ENCODE data around the gene TANK.
"Not testable (repeated sequence)": the region's sequence is repeated elsewhere in the genome, so short reads cannot be mapped to it uniquely, and the experiment has no call there.

Gene TANK

DNA sequence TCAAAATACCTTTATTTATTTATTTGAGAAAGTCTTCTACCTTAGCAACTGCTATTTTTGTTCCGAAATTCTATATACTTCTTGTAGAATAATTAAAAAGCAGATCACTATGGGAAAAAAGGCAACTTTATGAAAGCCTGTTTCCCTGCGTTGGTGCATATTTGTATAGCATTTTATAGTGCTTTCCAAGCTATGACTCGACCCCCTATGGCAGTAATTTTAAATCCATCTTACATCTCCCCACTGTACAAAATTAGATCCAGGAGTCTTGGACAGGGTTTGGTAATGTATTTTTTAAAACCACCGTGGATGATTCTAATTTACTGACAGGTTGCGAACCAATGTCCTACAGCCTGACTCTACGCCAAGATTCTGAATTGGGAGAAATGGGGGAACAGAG lies 10.1 kb downstream of the TANK start:
- no peak for DNase-seq

DNA sequence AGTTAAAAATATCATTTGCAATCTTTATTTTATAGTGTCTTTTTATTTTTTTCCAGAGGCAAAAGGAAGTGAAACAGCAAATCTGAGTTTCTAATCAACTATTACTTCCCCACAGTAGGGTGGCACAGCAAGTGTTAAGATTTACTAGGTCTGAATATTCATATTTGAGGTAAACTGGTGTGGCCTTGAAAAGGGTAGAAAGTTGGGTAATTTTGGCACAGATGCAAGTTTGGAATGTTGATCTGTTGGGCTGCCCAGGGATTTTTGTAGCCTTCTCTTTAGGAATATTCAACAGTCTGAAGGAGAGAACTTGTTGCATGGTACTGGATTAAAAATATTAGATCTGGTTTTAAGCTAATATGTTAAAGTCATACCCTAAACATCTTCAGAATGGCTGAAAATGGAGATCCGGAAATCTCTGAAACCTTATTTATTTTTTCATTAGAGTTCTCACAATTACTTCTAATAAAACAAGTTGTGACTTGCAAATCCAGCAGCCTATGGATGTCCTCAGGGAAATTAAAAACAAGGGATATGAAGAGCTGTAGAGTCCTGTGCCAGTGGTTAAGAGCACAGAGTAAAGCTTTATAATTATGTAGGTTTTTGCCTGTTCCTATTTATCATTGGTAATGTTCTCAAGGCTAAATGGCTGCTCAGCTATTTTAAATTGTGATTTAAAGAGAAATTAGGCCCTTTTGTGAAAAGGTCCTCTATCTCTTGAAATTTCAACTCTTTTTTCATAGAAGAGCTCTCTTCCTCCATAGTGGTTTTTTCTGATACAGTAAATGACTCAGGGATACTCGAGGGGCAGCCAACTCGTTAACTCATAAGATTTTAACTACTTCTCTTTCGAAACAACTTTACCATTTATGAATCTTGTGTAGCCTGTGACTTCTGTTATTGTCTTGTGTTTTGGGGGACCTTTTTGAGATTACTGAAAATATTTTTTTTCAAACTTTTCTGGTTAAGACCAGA lies 11.0 kb downstream of the TANK start:
- peak; percentile 84 for DNase-seq

GRCh38 chr2:161172901-161173540 lies 12.8 kb downstream of the TANK start:
- DNase-seq: no peak

DNA sequence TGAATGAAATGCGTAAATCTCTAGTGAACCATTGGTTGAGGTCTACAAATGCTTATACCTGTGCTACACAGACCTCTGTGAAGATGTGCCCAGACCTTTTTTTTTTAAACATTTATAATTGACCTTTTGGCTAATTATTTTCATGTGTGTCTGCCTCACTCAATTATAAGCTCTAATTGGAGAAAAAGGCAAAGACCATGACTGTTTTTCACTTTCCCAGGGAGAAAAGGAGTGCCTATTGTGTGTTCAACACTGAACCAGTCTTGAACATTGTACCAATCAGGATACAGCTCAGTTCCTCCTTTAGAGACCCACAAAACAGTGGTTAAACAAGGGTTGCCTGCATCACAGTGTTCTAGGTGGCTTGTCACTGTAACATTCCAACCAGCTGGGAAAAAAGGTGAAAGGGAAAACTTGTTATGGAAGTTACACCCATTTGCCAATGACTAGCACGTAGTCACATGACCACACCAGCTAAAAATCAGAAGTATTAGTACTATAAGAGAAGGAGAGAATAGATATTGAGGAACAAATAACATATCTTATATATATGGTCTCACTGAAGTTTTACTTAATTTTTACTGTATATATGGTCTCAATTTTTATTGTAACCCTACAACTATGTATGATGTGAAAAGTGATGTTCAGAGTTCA lies 13.4 kb downstream of the TANK start:
- DNase-seq: no peak

- DNase-seq: no peak
Observed at GRCh38 chr2:161177969-161178368, 17.7 kb downstream of the TANK start.

DNA sequence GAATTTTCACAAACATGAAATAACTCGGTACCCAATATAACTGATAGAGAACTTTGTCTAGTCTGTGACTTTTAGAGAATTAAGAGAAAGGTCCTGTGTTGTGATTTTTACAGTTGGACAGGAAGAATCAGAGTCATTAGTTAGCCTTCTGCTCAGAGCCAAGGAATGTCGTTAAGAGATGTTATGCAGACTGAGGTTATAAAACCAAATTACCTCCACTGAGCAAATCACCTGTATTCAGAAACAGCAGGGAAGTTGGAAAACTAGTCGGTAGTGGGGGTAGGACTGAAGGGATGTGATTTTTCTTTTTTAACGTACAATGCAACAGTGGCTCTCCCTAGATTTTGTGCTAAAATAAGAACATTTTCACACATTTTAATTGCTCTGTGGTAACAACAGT lies 18.5 kb downstream of the TANK start:
- no peak for DNase-seq

DNA sequence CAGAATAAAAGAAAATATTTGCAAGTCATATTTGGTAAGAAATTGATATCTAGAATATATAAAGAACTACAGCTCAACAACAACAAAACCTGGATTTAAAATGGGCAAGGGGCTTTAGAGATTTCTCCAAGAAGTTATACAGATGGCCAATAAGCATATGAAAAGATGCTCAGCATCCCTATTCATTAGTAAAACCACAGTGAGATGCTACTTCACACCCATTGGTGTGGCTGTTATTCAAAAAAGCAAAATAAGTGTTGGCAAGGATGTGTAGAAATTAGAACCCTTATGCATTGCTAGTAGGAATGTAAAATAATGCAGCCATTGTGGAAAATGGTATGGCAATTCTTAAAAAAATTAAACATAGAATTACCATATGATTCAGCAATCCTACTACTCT lies 29.8 kb downstream of the TANK start:
- DNase-seq: no peak

- not testable (repeated sequence) for DNase-seq
Observed at GRCh38 chr2:161195602-161196001, 35.4 kb downstream of the TANK start.

- no peak for DNase-seq
Observed at GRCh38 chr2:161199912-161200701, 39.9 kb downstream of the TANK start.

- no peak for DNase-seq
Observed at GRCh38 chr2:161204846-161205245, 44.6 kb downstream of the TANK start.

DNA sequence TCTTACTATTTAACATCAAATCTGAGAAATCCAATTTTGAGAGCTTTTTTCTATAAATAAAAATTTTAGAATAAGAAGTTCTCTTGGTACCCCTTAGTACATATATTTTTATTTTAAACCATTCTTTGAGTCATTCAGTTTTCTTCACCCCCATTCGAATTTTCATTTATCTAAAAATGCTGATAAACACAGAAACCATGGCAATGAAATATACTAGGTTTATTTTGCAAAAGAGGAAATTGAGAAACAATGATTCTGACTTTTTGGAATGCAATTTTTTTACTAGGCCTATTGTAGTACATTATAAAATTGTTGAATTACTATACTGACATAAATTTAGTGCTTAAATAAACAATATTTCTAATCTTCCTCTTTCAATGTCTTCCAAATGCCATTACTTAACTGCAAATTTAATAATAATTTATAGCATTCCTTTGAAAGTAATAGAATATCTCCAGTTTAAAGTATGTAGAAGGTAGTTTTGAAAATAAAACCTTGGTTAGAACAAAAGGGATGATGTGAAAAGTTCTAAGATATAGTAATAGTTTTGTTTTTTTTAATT lies 46.3 kb downstream of the TANK start:
- no peak for DNase-seq

GRCh38 chr2:161207941-161208340 lies 47.7 kb downstream of the TANK start:
- no peak for DNase-seq

DNA sequence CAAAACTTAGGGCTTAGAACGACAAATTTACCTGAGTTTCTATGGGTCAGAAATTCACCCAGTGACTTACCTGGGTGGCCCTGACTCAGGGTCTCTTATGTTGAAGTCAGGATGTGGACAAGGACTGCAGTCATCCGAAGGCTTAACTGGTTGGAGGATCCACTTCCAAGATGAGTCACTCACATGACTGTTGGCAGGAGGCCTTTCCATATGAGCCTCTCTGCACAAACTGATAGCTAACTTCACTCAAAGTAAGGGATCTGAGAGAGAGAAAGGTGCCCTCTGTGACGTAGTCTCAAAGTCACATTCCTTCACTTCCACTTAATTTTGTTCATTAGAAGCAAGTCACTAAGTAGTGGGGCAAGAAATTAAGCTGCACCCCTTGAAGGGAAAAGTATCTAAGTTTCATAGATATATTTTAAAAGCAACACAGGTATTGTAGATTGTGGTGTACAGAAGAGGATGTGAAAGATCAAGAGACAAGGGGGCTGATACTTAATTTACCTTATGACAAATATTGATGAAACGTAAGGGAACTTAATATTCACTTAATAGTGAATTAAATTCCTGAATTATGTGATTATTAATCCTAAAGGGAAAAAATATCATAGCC lies 48.4 kb downstream of the TANK start:
- no peak for DNase-seq

- DNase-seq: no peak
Observed at GRCh38 chr2:161209902-161210301, 49.7 kb downstream of the TANK start.

- no peak for DNase-seq
Observed at GRCh38 chr2:161217597-161218185, 57.5 kb downstream of the TANK start.

- DNase-seq: no peak
Observed at GRCh38 chr2:161219211-161219610, 59.0 kb downstream of the TANK start.

DNA sequence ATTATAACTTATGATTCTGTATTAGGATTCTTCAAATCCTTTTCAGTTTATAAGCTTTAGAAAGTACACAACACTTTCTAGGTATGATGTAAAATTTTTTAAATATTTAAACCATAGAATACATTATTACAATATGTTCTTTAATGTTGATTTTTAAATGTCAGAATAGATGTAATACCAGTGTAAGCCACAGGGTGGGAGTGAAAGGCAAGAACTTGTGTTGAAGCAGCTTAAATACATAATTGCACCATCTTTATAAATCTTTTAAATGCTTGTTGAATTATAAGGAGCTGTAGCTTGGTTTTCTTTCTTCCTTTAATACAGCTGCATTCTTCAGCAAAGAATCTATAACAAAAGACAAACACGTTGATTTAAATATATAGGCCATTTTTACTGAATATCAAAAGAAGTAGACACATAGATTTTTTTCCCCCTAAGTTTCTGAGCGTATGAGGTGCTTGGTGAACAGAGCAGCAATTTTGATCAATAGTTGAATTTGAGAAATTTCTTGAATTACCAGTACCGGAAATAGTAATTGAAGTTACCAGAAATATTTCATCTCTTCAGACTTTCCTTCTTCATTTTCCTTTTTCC lies 63.0 kb downstream of the TANK start:
- DNase-seq: peak; percentile 27

DNA sequence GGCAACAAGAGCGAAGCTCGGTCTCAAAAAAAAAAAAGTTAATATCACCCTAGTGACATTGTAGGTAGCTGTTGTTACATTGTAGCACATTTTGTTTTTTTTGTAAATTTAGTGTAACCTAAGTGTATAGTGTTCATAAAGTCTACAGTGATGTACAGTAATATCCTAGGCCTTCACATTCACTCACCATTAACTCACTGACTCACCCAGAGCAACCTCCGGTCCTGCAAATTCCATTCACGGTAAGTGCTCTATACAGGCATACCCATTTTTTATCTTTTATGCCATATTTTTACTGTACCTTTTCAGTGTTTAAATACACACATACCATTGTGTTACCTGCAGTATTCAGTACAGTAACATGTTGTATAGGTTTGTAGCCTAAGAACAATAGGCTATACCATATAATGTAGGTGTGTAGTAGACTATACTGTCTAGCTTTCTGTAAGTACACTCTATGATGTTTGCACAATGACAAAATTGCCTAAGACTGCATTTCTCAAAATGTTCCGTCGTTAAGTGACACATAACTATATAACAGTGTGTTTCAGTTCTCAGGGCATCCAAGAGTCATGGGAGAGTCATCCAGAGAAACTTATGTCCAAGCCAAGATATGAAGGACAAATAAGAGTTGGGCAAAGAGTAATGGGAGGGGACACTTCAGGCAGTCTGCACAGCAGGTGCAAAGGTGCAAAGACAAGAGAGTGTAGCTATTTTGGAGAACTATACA lies 68.4 kb downstream of the TANK start:
- DNase-seq: no peak

DNA sequence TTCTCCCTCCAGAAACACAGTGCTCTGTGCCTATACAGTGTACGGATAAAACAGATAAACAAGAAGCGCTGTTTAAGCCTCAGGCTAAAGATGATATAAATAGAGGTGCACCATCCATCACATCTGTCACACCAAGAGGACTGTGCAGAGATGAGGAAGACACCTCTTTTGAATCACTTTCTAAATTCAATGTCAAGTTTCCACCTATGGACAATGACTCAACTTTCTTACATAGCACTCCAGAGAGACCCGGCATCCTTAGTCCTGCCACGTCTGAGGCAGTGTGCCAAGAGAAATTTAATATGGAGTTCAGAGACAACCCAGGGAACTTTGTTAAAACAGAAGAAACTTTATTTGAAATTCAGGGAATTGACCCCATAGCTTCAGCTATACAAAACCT lies 70.7 kb downstream of the TANK start:
- DNase-seq: no peak

- no peak for DNase-seq
Observed at GRCh38 chr2:161232571-161232970, 72.3 kb downstream of the TANK start.
